GM18502 (cell line): ENCODE data around the gene ODF4.
"Not testable (repeated sequence)": the region's sequence is repeated elsewhere in the genome, so short reads cannot be mapped to it uniquely, and the experiment has no call there.

Experiments
- ATAC-seq: cut with Tn5 transposase; IDR thresholded peaks from one replicate; pipeline ENCODE4 v1.9.1; 2021; ENCODE audit warnings: mild to moderate bottlenecking; ENCODE audit not compliant: unreplicated experiment, poor library complexity

ODF4 gene

GRCh38 chr17:8391711-8392110 is 52.1 kb downstream of the ODF4 start:
- ATAC-seq, result no peak

- no peak for ATAC-seq
These were observed 52.6 kb downstream of the ODF4 start for GRCh38 chr17:8392274-8392673.

GRCh38 chr17:8392674-8393469 is 53.2 kb downstream of the ODF4 start:
- ATAC-seq, result no peak

GRCh38 chr17:8393470-8394231 is 54.0 kb downstream of the ODF4 start:
- no peak for ATAC-seq

- ATAC-seq, result not testable (repeated sequence)
These were observed 54.9 kb downstream of the ODF4 start for GRCh38 chr17:8394497-8394896.
